ENCODE measurements around the gene YPEL2.

- TF ChIP-seq POLR2A (IDR thresholded peaks at IDR 0.05) (no peak), CTCF (IDR thresholded peaks at IDR 0.05) (no peak), POLR2AphosphoS5 (IDR thresholded peaks at IDR 0.05; ENCODE audit: insufficient read depth in 1 of 2, low read depth in 1 of 2) (no peak)
Observed at GRCh38 chr17:59415397-59415796, 83.9 kb downstream of the YPEL2 start.
